Measurements from ENCODE around the gene PRSS33.

PRSS33 gene

GRCh38 chr16:2791174-2791573 lies 3.8 kb upstream of the PRSS33 start:
- H3K36me3 ChIP-seq (ENCODE audit: control insufficient read depth, insufficient read depth, low read length, severe bottlenecking) = no peaks in the 10 kb centered on the region
- peaks cover 65% of the 10 kb centered on the region for H3K27me3 ChIP-seq (replicated peaks; ENCODE audit: control insufficient read depth, insufficient read depth, low read length)
- H3K9ac ChIP-seq (ENCODE audit: low read length) = no peak overlapping the region
- peaks cover 2% of the 10 kb centered on the region for H3K9me3 ChIP-seq (ENCODE audit: control insufficient read depth, low read length)
- peaks cover 23% of the 10 kb centered on the region for H3K4me1 ChIP-seq (ENCODE audit: control insufficient read depth, insufficient read depth, low read length)
- no peak for DNase-seq (ENCODE audit: low read depth)
- H3K4me3 ChIP-seq (ENCODE audit: low read length) = no peak overlapping the region

DNA sequence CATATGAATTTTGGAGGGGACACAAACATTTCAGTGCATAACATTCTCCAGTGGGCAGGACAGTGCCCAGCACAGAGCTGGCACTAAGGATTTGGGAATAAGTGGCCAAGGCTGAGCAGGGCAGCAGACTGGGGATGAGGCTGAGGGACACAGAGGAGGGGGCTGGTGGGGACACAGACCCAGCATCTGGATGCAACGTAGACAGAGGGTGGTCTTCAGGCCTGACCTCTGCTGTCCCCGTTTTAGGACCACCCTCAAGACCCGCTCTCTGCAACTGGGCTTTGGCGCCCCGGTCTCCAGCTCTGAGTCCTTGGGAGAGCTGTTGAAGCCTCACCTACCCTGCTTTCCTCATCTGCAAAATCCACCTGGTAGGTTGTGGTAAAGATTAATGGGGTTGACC lies 3.3 kb upstream of the PRSS33 start:
- Histone ChIP-seq H3K9me3 (ENCODE audit: control insufficient read depth, low read length) (peaks cover 2% of the 10 kb centered on the region), H3K4me1 (ENCODE audit: control insufficient read depth, insufficient read depth, low read length) (peaks cover 19% of the 10 kb centered on the region), H3K9ac (ENCODE audit: low read length) (no peak overlapping the region), H3K4me3 (ENCODE audit: low read length) (no peak overlapping the region), H3K27me3 (replicated peaks; ENCODE audit: control insufficient read depth, insufficient read depth, low read length) (peaks cover 65% of the 10 kb centered on the region), H3K36me3 (ENCODE audit: control insufficient read depth, insufficient read depth, low read length, severe bottlenecking) (no peaks in the 10 kb centered on the region)
- DNase-seq (ENCODE audit: low read depth) = no peak

- Histone ChIP-seq H3K27me3 (replicated peaks; ENCODE audit: control insufficient read depth, insufficient read depth, low read length) (peaks cover 80% of the 10 kb centered on the region), H3K9me3 (ENCODE audit: control insufficient read depth, low read length) (peaks cover 2% of the 10 kb centered on the region), H3K4me1 (ENCODE audit: control insufficient read depth, insufficient read depth, low read length) (no peaks in the 10 kb centered on the region), H3K4me3 (ENCODE audit: low read length) (no peak overlapping the region), H3K9ac (ENCODE audit: low read length) (no peak overlapping the region), H3K36me3 (ENCODE audit: control insufficient read depth, insufficient read depth, low read length, severe bottlenecking) (no peaks in the 10 kb centered on the region)
- DNase-seq (ENCODE audit: low read depth) = no peak
Measured at GRCh38 chr16:2787961-2788360, 601 bp upstream of the PRSS33 start.

DNA sequence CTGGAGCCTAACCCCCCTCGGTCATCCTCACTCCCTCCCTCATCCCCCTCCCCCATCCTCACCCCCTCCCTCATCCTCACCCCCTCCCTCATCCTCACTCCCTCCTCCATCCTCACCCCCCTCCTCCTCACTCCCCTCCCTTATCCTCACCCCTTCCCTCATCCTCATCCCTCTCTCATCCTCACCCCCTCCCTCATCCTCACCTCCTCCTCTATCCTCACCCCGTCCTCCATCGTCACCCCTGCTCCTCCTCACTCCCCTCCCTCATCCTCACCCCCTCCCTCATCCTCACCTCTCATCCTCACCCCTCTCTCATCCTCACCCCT lies 571 bp downstream of the PRSS33 start:
- no peak overlapping the region for H3K4me3 ChIP-seq (ENCODE audit: low read length)
- DNase-seq (ENCODE audit: low read depth) = no peak

DNA sequence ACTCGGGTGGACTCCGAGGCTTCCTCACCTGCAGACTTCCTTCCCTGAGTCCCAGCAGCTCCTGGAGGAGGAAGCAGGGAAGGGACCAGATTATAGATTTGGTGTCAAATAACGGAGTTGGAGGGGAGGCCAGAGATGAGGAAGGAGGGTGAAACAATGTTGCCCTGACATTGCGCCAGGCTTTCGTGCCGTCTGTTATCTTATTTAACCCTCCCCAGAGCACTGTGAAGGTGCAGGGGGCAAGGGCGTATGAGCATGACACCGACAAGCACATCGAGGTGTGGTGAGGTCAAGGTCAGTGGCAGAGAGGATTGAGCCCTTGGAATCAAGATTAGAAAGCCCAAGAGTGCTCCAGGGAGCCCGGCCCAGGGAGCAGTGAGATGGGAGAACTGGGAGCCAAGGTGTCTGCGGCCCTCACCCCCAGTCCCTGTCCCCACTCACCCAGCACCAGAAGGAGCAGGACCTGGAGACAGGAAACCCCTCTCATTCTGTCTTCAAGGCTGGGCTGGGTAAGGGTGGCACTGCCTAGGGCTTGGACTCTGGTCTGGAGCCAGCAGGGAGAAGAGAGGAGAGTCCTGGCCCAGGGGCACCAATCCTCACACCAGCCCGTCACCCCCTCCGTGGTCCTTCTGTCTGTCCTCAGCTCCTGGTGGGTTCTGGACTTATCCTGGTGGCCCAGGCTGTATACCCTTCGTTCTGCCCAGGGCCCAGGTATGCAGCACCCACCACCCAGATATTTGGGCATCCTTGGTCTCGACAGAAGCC lies 1.1 kb downstream of the PRSS33 start:
- Histone ChIP-seq H3K27me3 (replicated peaks; ENCODE audit: control insufficient read depth, insufficient read depth, low read length) (peaks cover 72% of the 10 kb centered on the region), H3K4me1 (ENCODE audit: control insufficient read depth, insufficient read depth, low read length) (no peaks in the 10 kb centered on the region), H3K9ac (ENCODE audit: low read length) (no peak overlapping the region), H3K9me3 (ENCODE audit: control insufficient read depth, low read length) (no peaks in the 10 kb centered on the region), H3K4me3 (ENCODE audit: low read length) (no peak overlapping the region), H3K36me3 (ENCODE audit: control insufficient read depth, insufficient read depth, low read length, severe bottlenecking) (no peaks in the 10 kb centered on the region)
- no peak for DNase-seq (ENCODE audit: low read depth)

More for the DNA sequence above, 571 bp downstream of the PRSS33 start:
- Histone ChIP-seq H3K9ac (ENCODE audit: low read length) (no peak overlapping the region), H3K9me3 (ENCODE audit: control insufficient read depth, low read length) (no peaks in the 10 kb centered on the region), H3K36me3 (ENCODE audit: control insufficient read depth, insufficient read depth, low read length, severe bottlenecking) (no peaks in the 10 kb centered on the region), H3K4me1 (ENCODE audit: control insufficient read depth, insufficient read depth, low read length) (no peaks in the 10 kb centered on the region), H3K27me3 (replicated peaks; ENCODE audit: control insufficient read depth, insufficient read depth, low read length) (peaks cover 75% of the 10 kb centered on the region)

DNA sequence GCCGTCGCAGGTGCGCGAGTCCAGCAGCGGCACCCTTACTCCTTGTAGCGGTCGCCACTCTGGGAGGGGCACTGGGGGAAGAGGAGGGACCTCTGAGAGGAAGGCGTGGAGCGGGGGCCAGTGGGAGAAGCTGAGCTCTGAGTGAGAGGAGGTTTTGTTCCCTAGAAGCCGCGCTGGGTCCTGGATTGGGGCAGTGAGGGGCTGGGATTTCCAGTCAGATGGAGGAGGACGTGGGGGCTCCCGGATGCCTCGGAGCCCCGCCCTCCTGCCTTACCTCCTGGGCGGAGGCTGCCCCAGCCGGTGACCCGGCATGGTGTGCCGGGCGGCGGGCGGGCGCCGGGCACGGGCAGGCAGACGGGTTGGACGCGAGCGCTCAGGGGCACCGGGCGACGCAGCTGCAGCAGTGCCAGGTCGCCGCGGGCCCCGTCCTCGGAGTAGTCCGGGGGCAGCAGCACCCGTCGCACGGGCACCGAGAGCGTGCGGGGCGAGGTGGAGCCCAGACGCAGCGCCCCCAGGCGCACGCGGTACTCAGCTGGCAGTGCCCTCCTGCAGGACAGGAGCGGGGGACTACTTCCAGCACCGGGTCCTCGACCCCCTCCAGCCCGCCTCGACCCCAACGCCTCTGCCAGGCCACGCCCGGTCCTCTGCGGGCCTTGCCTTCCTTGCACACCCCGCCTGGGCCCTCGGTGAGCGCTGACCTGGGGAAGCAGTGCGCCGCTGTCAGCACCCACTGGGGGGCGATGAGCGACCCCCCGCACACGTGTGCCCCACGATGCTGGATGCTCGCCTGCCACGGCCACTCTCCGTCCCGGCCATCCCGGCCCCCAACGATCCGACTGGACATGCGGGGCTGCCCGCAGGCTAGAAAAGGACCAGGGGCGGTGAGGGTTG lies 2.0 kb downstream of the PRSS33 start:
- Histone ChIP-seq H3K9ac (ENCODE audit: low read length) (no peak overlapping the region), H3K4me3 (ENCODE audit: low read length) (no peak overlapping the region), H3K9me3 (ENCODE audit: control insufficient read depth, low read length) (no peaks in the 10 kb centered on the region), H3K36me3 (ENCODE audit: control insufficient read depth, insufficient read depth, low read length, severe bottlenecking) (no peaks in the 10 kb centered on the region), H3K4me1 (ENCODE audit: control insufficient read depth, insufficient read depth, low read length) (no peaks in the 10 kb centered on the region), H3K27me3 (replicated peaks; ENCODE audit: control insufficient read depth, insufficient read depth, low read length) (peaks cover 63% of the 10 kb centered on the region)
- DNase-seq (ENCODE audit: low read depth) = no peak

DNA sequence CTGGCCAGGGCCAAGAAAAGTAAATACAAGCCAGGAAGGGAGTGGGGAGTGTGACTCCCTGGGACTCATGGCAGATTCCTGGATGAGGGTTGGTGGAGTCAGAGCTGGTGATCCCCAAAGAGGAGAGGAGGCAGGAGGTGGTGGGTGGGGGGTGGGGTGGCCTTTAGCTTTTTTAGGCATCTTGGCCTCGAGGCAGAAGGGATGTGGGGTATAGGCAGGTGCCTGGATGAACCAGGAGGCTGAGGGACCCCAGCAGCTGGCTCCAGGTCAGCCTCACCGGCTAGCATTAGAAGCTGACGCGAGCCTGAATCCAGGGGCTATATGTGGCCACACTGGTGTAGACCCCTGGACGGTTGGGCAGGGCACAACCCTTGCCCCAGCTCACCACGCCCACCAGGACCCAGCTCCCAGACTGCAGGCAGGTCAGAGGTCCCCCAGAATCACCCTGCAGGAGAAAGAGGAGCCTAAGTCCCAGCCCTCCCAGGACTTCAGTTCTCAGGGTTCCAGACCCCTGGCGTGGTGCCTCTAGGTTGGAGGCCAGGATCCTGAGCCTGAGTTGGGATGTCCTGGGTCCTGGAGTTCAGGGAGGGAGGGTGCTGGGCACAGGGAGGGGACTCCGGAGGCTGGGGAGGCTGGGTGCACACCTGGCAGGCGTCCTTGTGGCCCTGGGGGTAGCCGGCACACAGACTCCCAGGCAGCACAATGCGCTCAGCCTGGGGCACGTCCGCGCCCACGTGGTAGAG lies 2.8 kb downstream of the PRSS33 start:
- no peak overlapping the region for H3K9ac ChIP-seq (ENCODE audit: low read length)
- no peaks in the 10 kb centered on the region for H3K9me3 ChIP-seq (ENCODE audit: control insufficient read depth, low read length)
- H3K27me3 ChIP-seq (replicated peaks; ENCODE audit: control insufficient read depth, insufficient read depth, low read length) = peaks cover 57% of the 10 kb centered on the region
- no peaks in the 10 kb centered on the region for H3K4me1 ChIP-seq (ENCODE audit: control insufficient read depth, insufficient read depth, low read length)
- no peaks in the 10 kb centered on the region for H3K36me3 ChIP-seq (ENCODE audit: control insufficient read depth, insufficient read depth, low read length, severe bottlenecking)
- no peak overlapping the region for H3K4me3 ChIP-seq (ENCODE audit: low read length)
- no peak for DNase-seq (ENCODE audit: low read depth)

- no peak for DNase-seq (ENCODE audit: low read depth)
- Histone ChIP-seq H3K4me3 (ENCODE audit: low read length) (no peak overlapping the region), H3K9me3 (ENCODE audit: control insufficient read depth, low read length) (no peaks in the 10 kb centered on the region), H3K4me1 (ENCODE audit: control insufficient read depth, insufficient read depth, low read length) (peaks cover 1% of the 10 kb centered on the region), H3K9ac (ENCODE audit: low read length) (no peak overlapping the region), H3K36me3 (ENCODE audit: control insufficient read depth, insufficient read depth, low read length, severe bottlenecking) (no peaks in the 10 kb centered on the region), H3K27me3 (replicated peaks; ENCODE audit: control insufficient read depth, insufficient read depth, low read length) (peaks cover 52% of the 10 kb centered on the region)
Measured at GRCh38 chr16:2783581-2784357, 3.6 kb downstream of the PRSS33 start.

GRCh38 chr16:2782583-2783351 lies 4.6 kb downstream of the PRSS33 start:
- Histone ChIP-seq H3K27me3 (replicated peaks; ENCODE audit: control insufficient read depth, insufficient read depth, low read length) (peaks cover 43% of the 10 kb centered on the region), H3K9ac (ENCODE audit: low read length) (no peak overlapping the region), H3K4me3 (ENCODE audit: low read length) (no peak overlapping the region), H3K4me1 (ENCODE audit: control insufficient read depth, insufficient read depth, low read length) (peaks cover 10% of the 10 kb centered on the region), H3K9me3 (ENCODE audit: control insufficient read depth, low read length) (no peaks in the 10 kb centered on the region), H3K36me3 (ENCODE audit: control insufficient read depth, insufficient read depth, low read length, severe bottlenecking) (no peaks in the 10 kb centered on the region)
- DNase-seq (ENCODE audit: low read depth) = no peak

Measured in adipocyte (in vitro differentiated cells).